ENCODE results near the gene TRIOBP. TPM values are rescaled to one million over a fixed set of nuclear protein-coding genes. Genes with fewer than 3 reads are reported as not detected.

TRIOBP gene
- total and polyA plus RNA-seq, 2 donors (not counting 3 experiments of a cell fraction or from before 2014, with no cell fraction given): 60.6 to 104 TPM

- intact Hi-C loops (cut with micrococcal nuclease): no loop called here
- Histone ChIP-seq H3K36me3 (ENCODE audit: control insufficient read depth in 2 of 2, extremely low read depth in 1 of 2, insufficient read depth in 2 of 2, low read length in 2 of 2) (no peaks in the 10 kb centered on the region), H3K27me3 (ENCODE audit: control insufficient read depth in 2 of 2, insufficient read depth in 2 of 2, low read length in 2 of 2) (no peaks in the 10 kb centered on the region), H4K20me1 (replicated peaks; ENCODE audit: control insufficient read depth, extremely low read depth, insufficient read depth, low read length) (no peaks in the 10 kb centered on the region), H2AFZ (ENCODE audit: low read depth, low read length) (peak overlapping the region; percentile 87), H3K27ac (ENCODE audit: insufficient read depth, low read depth, low read length) (no peak overlapping the region), H3K79me2 (ENCODE audit: control insufficient read depth, insufficient read depth, low read length) (peaks cover 13% of the 10 kb centered on the region), H3K4me1 (ENCODE audit: control insufficient read depth, extremely low read depth, insufficient read depth, low read length) (peaks cover 33% of the 10 kb centered on the region), H3K4me3 (replicated peaks in 1 of 3; ENCODE audit: insufficient read depth in 1 of 3, low read depth in 1 of 3, low read length in 3 of 3) (peak overlapping the region in 2 of 3 experiments; percentile 66 to 72), H3K9me1 (replicated peaks; ENCODE audit: control insufficient read depth, extremely low read depth, insufficient read depth, low read length) (no peaks in the 10 kb centered on the region), H3K9ac (replicated peaks; ENCODE audit: extremely low read depth, insufficient read depth, low read length) (no peak overlapping the region), H3K9me3 (replicated peaks; ENCODE audit: control insufficient read depth, insufficient read depth, low read length) (no peaks in the 10 kb centered on the region), H3K4me2 (ENCODE audit: insufficient read depth, low read length) (peak overlapping the region; percentile 92)
- peak; percentile 20 for DNase-seq (ENCODE audit: low read depth, low spot score)
- FAIRE-seq: peak; percentile 8
- no TSS peak for BruUV-seq (replicated peaks)
- dilution Hi-C loops (cut with MboI; ENCODE audit: extremely low pct_ligation_motif_present, low sequenced_read_pairs): no loop called here
- TF ChIP-seq CTCF (IDR thresholded peaks at IDR 0.05; ENCODE audit: extremely low read depth in 1 of 2, insufficient read depth in 1 of 2, low read depth in 1 of 2, low read length in 2 of 2): no peak
- TF ChIP-seq FOS (IDR thresholded peaks at IDR 0.05; ENCODE audit: borderline replicate concordance, insufficient read depth, low read length): no peak
- ChIA-PET CTCF (no interaction called here), POLR2A (no interaction called here)
These were observed 106.4 kb downstream of the TRIOBP start for GRCh38 chr22:37803195-37803638.

GRCh38 chr22:37803639-37804351 is 106.9 kb downstream of the TRIOBP start:
- Histone ChIP-seq H3K27me3 (ENCODE audit: control insufficient read depth in 2 of 2, insufficient read depth in 2 of 2, low read length in 2 of 2) (no peaks in the 10 kb centered on the region), H3K4me2 (ENCODE audit: insufficient read depth, low read length) (peak overlapping the region; percentile 50), H3K9me3 (replicated peaks; ENCODE audit: control insufficient read depth, insufficient read depth, low read length) (no peaks in the 10 kb centered on the region), H3K9me1 (replicated peaks; ENCODE audit: control insufficient read depth, extremely low read depth, insufficient read depth, low read length) (no peaks in the 10 kb centered on the region), H3K27ac (ENCODE audit: insufficient read depth, low read depth, low read length) (no peak overlapping the region), H3K9ac (replicated peaks; ENCODE audit: extremely low read depth, insufficient read depth, low read length) (no peak overlapping the region), H3K36me3 (ENCODE audit: control insufficient read depth in 2 of 2, extremely low read depth in 1 of 2, insufficient read depth in 2 of 2, low read length in 2 of 2) (no peaks in the 10 kb centered on the region), H3K4me3 (replicated peaks in 1 of 3; ENCODE audit: insufficient read depth in 1 of 3, low read depth in 1 of 3, low read length in 3 of 3) (no peak overlapping the region), H3K79me2 (ENCODE audit: control insufficient read depth, insufficient read depth, low read length) (peaks cover 13% of the 10 kb centered on the region), H2AFZ (ENCODE audit: low read depth, low read length) (peak overlapping the region; percentile 27), H4K20me1 (replicated peaks; ENCODE audit: control insufficient read depth, extremely low read depth, insufficient read depth, low read length) (no peaks in the 10 kb centered on the region), H3K4me1 (ENCODE audit: control insufficient read depth, extremely low read depth, insufficient read depth, low read length) (peaks cover 36% of the 10 kb centered on the region)
- DNase-seq (ENCODE audit: low read depth, low spot score): no peak
- dilution Hi-C loops (cut with MboI; ENCODE audit: extremely low pct_ligation_motif_present, low sequenced_read_pairs) (no loop called here), intact Hi-C loops (cut with micrococcal nuclease) (no loop called here)
- ChIA-PET CTCF (no interaction called here), POLR2A (no interaction called here)
- no peak for TF ChIP-seq MAX (IDR thresholded peaks at IDR 0.05; ENCODE audit: insufficient read depth, insufficient read length)
- no peak for TF ChIP-seq POLR2A (IDR thresholded peaks at IDR 0.05; ENCODE audit: low read depth, low read length)
- no peak for TF ChIP-seq JUN (IDR thresholded peaks at IDR 0.05; ENCODE audit: borderline replicate concordance, insufficient read depth, insufficient read length, low read depth)
- TF ChIP-seq POLR2AphosphoS5 (IDR thresholded peaks at IDR 0.05; ENCODE audit: insufficient read depth, low read depth, low read length): no peak
- no peak for TF ChIP-seq FOS (IDR thresholded peaks at IDR 0.05; ENCODE audit: borderline replicate concordance, insufficient read depth, low read length)
- no peak for TF ChIP-seq MYC (IDR thresholded peaks at IDR 0.05; ENCODE audit: low read depth, low read length)
- TF ChIP-seq EZH2 (IDR thresholded peaks at IDR 0.05; ENCODE audit: borderline replicate concordance, low read depth, low read length, severe bottlenecking): no peak
- TF ChIP-seq CTCF (IDR thresholded peaks at IDR 0.05; ENCODE audit: extremely low read depth in 1 of 2, insufficient read depth in 1 of 2, low read depth in 1 of 2, low read length in 2 of 2): no peak
- TF ChIP-seq GATA2 (IDR thresholded peaks at IDR 0.05; ENCODE audit: insufficient read depth, insufficient read length, low read depth, low read length): no peak
- BruUV-seq (replicated peaks): no TSS peak
- FAIRE-seq: no peak

Measured in endothelial cell of umbilical vein (primary cell).